Upper lobe of left lung (tissue), 6 donors: Measurements from ENCODE around the gene ME3. TPM values are rescaled to one million over a fixed set of nuclear protein-coding genes. Genes with fewer than 3 reads are reported as not detected.

Source experiments
- ATAC-seq, 2 donors: fragments of 200-7000 bp; cut with Tn5 transposase; one replicate each; pipeline ENCODE4 v1.9.1; 2022; ENCODE audit warnings: mild to moderate bottlenecking in 2 of 2, moderate library complexity in 2 of 2; ENCODE audit not compliant: low FRiP score in 2 of 2
- DNase-seq, 2 donors: peaks; one replicate each; pipeline ENCODE4 v3.0.0-alpha.2; 2019 to 2020
- H3K27ac ChIP-seq, 4 donors: fragments of 200-600 bp; sonication (generic); one replicate each; pipeline ENCODE4 v1.5.1; 2016 to 2019
- H3K27me3 ChIP-seq, 4 donors: fragments of 200-600 bp; sonication (generic); one replicate each; pipeline ENCODE4 v1.5.1; 2017 to 2019
- H3K36me3 ChIP-seq, 4 donors: fragments of 200-600 bp; sonication (generic); one replicate each; pipeline ENCODE4 v1.5.1; 2016 to 2019
- H3K4me1 ChIP-seq, 4 donors: fragments of 200-600 bp; sonication (generic); one replicate each; pipeline ENCODE4 v1.5.1; 2018 to 2019
- H3K4me3 ChIP-seq, 4 donors: fragments of 200-600 bp; sonication (generic); one replicate each; pipeline ENCODE4 v1.5.1; 2017 to 2019; ENCODE audit warnings: mild to moderate bottlenecking in 2 of 4, moderate library complexity in 1 of 4
- H3K9me3 ChIP-seq, 4 donors: fragments of 200-600 bp; sonication (generic); one replicate each; pipeline ENCODE4 v1.5.1; 2018 to 2019
- EP300 ChIP-seq, 4 donors: sonication (generic); formaldehyde crosslinking; IDR thresholded peaks; one replicate each; pipeline ENCODE4 v1.5.1; 2017; ENCODE audit warnings: antibody characterized with exemption in 4 of 4, control low read depth in 2 of 4
- POLR2A ChIP-seq, 4 donors: fragments of 450-650 bp; IDR thresholded peaks; one replicate each; pipeline ENCODE4 v1.5.1; 2016 to 2017; ENCODE audit warnings: antibody characterized with exemption in 4 of 4, mild to moderate bottlenecking in 2 of 4
- POLR2AphosphoS5 ChIP-seq, 2 donors: sonication (generic); formaldehyde crosslinking; IDR thresholded peaks; one replicate each; pipeline ENCODE4 v1.5.1; 2017; ENCODE audit warnings: antibody characterized with exemption in 2 of 2
- WGBS, 2 donors: methylation state at CpG; one replicate each; pipeline ENCODE4 v1.1.5; 2017 to 2018; 5-methylcytosine and 5-hydroxymethylcytosine counted together
- total RNA-seq, 6 donors: library from RNA; depleted of rRNA in 4 of 6; stranded (reverse); fragments of >200 nt in 4 of 6; gene quantifications; one replicate each; pipeline versions ENCODE4 v1.1.0 to v1.2.1, GENCODE V29; 2016 to 2021
- TF ChIP-seq, protein P1 (sequence below), 6 experiments: fragments of 450-650 bp in 4 of 6; fragments of 200-600 bp in 2 of 6; sonication (generic) in 2 of 6; IDR thresholded peaks; one replicate each; pipeline ENCODE4 v1.5.1; 2016 to 2019; ENCODE audit warnings: antibody characterized with exemption in 6 of 6
- donor health status: DM: no; HTN: no; CAD: no; lungs with moderate emphysema.
- donor health status: DM: no; HTN: yes; CAD: no; lungs with severe emphysema.

The ME3 gene
- total RNA-seq, 6 donors from 2014 or later: 19.5 to 56.6 (median 34.7) TPM

DNA sequence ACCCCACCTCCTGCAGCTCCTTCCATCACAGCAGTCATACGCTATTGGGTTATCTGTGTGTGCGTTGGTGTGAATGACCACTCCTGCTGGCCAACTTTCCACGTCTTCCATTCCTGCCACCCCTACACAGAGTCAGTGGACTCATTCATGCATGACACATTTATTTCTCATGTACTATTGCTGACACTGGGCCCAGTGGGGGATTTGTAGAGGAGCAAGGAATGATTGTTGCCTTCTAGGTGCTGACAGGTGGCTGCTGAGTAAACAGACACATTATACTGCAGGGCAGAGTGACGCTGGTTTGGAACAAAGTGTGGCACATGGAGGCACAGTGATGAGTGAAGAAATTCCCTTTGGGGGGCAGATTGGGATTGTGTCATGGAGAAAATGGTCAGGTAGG lies 183.9 kb downstream of the ME3 start:
- no peaks in the 10 kb centered on the region for H3K27me3 ChIP-seq
- no peak overlapping the region for H3K27ac ChIP-seq
- no peaks in the 10 kb centered on the region for H3K36me3 ChIP-seq
- no peak overlapping the region for H3K4me3 ChIP-seq
- DNase-seq (no peak), ATAC-seq (no peak)
- no peak for TF ChIP-seq POLR2A (IDR thresholded peaks at IDR 0.05)
- 95% methylated on average over 4 of the region's 4 CpGs for WGBS, 2 donors
- peaks cover 0 to 8% (median 0%) of the 10 kb centered on the region in 4 donors for H3K4me1 ChIP-seq
- H3K9me3 ChIP-seq: no peaks in the 10 kb centered on the region

DNA sequence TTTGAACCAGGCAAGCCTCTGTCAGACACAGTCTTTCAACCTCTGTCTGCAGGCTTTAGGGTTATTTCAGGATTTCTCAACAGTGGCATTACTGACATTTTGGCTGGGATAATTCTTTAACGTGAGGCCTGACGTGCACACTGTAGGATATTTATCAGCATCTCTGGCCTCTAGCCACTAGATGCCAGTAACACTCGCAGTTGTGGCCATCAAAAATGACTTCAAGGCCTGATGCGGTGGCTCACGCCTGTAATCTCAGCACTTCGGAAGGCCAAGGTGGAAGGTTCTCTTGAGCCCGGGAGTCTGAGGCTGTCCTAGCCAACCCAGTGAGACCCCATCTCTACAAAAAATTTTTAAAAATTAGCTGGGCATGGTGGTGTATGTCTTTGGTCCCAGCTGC lies 184.7 kb downstream of the ME3 start:
- H3K9me3 ChIP-seq: no peaks in the 10 kb centered on the region
- TF ChIP-seq EP300 (IDR thresholded peaks at IDR 0.05) (no peak), POLR2AphosphoS5 (IDR thresholded peaks at IDR 0.05) (no peak), POLR2A (IDR thresholded peaks at IDR 0.05) (no peak)
- TF ChIP-seq, protein P1, sequence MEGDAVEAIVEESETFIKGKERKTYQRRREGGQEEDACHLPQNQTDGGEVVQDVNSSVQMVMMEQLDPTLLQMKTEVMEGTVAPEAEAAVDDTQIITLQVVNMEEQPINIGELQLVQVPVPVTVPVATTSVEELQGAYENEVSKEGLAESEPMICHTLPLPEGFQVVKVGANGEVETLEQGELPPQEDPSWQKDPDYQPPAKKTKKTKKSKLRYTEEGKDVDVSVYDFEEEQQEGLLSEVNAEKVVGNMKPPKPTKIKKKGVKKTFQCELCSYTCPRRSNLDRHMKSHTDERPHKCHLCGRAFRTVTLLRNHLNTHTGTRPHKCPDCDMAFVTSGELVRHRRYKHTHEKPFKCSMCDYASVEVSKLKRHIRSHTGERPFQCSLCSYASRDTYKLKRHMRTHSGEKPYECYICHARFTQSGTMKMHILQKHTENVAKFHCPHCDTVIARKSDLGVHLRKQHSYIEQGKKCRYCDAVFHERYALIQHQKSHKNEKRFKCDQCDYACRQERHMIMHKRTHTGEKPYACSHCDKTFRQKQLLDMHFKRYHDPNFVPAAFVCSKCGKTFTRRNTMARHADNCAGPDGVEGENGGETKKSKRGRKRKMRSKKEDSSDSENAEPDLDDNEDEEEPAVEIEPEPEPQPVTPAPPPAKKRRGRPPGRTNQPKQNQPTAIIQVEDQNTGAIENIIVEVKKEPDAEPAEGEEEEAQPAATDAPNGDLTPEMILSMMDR (IDR thresholded peaks at IDR 0.05): no peak
- no peaks in the 10 kb centered on the region for H3K27me3 ChIP-seq
- H3K36me3 ChIP-seq: no peaks in the 10 kb centered on the region
- H3K27ac ChIP-seq: no peak overlapping the region
- H3K4me3 ChIP-seq: no peak overlapping the region
- ATAC-seq: no peak
- peaks cover 0 to 10% (median 0%) of the 10 kb centered on the region in 4 donors for H3K4me1 ChIP-seq
- no peak for DNase-seq
- WGBS, 2 donors: 82 to 89% methylated on average over 4 to 7 of the region's 7 CpGs

DNA sequence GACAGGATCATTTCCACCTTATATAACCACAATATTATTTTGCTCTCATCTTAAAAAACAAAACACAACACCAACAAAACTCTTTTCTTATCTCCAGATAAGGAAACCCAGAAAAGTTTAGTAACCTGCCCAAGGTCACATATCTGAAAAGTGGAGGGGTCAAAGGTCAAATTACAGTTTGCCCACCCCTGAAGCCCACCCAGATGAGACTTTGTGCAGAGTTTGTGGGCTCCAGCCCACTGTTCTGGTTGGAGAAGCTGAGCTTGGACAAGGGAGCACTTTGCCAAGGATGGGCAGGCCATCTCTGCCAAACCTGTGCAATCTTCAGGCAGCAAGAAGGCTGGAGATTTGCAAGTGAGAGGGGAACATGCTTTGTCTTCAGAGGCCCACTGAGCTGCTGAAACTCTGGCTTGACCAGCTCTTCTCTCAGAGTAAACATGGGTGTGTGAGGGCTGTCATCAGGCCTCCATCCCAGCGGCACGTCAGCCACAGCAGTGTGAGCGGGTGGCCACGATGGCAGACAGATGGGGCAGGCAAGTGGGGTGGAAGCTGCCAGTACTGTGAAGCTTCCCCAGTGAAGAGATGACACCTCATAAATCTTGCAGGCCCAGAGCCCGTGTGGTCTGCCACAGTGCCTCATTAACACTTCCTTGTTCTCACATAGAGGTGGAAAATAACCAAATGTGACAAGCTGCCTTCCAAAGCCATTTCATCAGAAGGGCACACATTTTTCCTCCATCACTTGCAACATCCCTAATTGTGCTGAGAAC lies 186.0 kb downstream of the ME3 start:
- H3K4me1 ChIP-seq: peaks cover 0 to 10% (median 0%) of the 10 kb centered on the region in 4 donors
- no peak for TF ChIP-seq POLR2AphosphoS5 (IDR thresholded peaks at IDR 0.05)
- TF ChIP-seq, protein P1 (IDR thresholded peaks at IDR 0.05): no peak
- TF ChIP-seq EP300 (IDR thresholded peaks at IDR 0.05): no peak
- TF ChIP-seq POLR2A (IDR thresholded peaks at IDR 0.05): no peak
- DNase-seq: peak; percentile 26 to 50
- H3K4me3 ChIP-seq: no peak overlapping the region
- ATAC-seq: no peak
- H3K27me3 ChIP-seq: no peaks in the 10 kb centered on the region
- H3K36me3 ChIP-seq: no peaks in the 10 kb centered on the region
- H3K27ac ChIP-seq: no peak overlapping the region
- H3K9me3 ChIP-seq: no peaks in the 10 kb centered on the region
- 66 to 91% methylated on average over 4 to 5 of the region's 5 CpGs for WGBS, 2 donors

DNA sequence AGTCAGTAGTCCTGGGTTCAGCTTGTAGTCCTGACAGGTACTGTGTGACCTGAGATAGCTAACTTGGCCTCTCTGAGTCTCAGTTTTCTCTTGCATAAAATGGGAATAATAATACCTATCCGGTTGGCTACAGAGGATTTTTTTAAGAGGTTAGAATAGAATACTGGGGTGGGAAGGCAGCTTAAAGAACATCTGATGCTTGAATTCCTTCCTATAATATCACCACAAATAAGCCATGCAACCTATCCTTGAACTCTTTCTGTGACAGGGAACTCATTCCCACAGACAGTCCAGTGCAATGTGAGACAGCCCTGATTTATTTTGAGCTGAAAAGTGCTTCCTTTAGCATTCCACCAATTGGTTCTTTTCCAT lies 187.6 kb downstream of the ME3 start:
- Histone ChIP-seq H3K27ac (peak overlapping the region in 3 of 4 donors; percentile 4 to 17 (median 12)), H3K27me3 (no peaks in the 10 kb centered on the region), H3K36me3 (no peaks in the 10 kb centered on the region), H3K4me3 (no peak overlapping the region), H3K4me1 (peaks cover 0 to 10% (median 0%) of the 10 kb centered on the region in 4 donors), H3K9me3 (no peaks in the 10 kb centered on the region)
- ATAC-seq (no peak), DNase-seq (no peak)
- no peak for TF ChIP-seq POLR2AphosphoS5 (IDR thresholded peaks at IDR 0.05)
- TF ChIP-seq EP300 (IDR thresholded peaks at IDR 0.05): no peak
- TF ChIP-seq, protein P1 (IDR thresholded peaks at IDR 0.05): no peak
- TF ChIP-seq POLR2A (IDR thresholded peaks at IDR 0.05): no peak
- 88 to 94% methylated on average over 1 of the region's 1 CpG for WGBS, 2 donors

DNA sequence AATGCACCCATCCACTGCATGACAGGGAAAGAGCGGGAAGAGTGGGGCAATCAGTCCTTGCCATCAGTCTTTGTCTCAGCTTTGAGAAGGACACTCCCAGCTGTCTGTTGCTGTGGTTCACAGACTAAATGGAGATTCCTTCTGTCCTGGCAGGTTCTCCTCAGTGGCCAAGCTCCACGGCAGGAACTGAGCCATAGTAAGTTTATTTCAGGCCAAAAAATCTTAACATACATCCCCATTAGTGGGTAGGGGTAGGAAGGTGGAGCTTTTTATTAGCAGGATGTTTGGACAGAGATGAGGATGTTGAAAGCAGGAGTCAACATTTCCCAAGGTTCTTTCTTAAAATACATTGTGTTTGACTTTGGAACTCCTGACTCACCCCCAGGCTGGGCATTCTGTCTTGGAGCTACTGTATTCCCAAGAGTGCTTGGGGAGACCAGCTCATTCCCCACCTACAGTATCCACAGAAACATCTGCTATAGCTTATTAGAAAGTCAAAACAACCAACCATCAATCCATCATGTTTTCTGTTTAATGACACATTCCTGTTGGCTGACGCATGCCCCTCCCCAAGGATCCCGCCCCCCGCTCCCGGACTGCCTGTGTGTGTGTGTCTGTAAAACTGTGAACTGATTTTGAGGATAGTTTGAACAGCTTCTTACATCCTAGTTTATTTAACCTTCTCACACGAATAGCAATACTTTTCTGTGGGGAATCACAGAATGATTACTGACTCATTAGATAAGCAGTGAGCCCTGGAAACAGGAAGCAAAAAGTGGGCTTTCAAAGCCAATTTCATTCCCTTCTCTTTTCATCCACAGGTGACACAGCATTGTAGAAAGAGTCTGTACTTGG lies 188.2 kb downstream of the ME3 start:
- TF ChIP-seq EP300 (IDR thresholded peaks at IDR 0.05) (no peak), POLR2A (IDR thresholded peaks at IDR 0.05) (no peak), POLR2AphosphoS5 (IDR thresholded peaks at IDR 0.05) (peak in 1 of 2 donors; percentile 6)
- TF ChIP-seq, protein P1 (IDR thresholded peaks at IDR 0.05): no peak
- no peaks in the 10 kb centered on the region for H3K9me3 ChIP-seq
- no peaks in the 10 kb centered on the region for H3K27me3 ChIP-seq
- peaks cover 0 to 10% (median 0%) of the 10 kb centered on the region in 4 donors for H3K4me1 ChIP-seq
- ATAC-seq (peak; percentile 78 to 92), DNase-seq (peak in 1 of 2 donors; percentile 49)
- 40 to 47% methylated on average over 7 of the region's 7 CpGs for WGBS, 2 donors
- H3K4me3 ChIP-seq: no peak overlapping the region
- H3K27ac ChIP-seq: peak overlapping the region in 3 of 4 donors; percentile 9 to 59 (median 23)
- no peaks in the 10 kb centered on the region for H3K36me3 ChIP-seq
